Naive thymus-derived CD4-positive, alpha-beta T cell (primary cell): ENCODE measurements around the gene NCOR1. TPM values are rescaled to one million over a fixed set of nuclear protein-coding genes. Genes with fewer than 3 reads are reported as not detected.
"Not testable (repeated sequence)": the region's sequence is repeated elsewhere in the genome, so short reads cannot be mapped to it uniquely, and the experiment has no call there.

Experiments used
- ATAC-seq: fragments of 150-1000 bp; cut with Tn5 transposase; 2 replicates; pipeline ENCODE4 v1.10.0; 2021; ENCODE audit warnings: mild to moderate bottlenecking, moderate library complexity
- CTCF ChIA-PET: fragments of 350-600 bp; sonication (Branson Sonifier 250); formaldehyde crosslinking; loops from one replicate; lab custom pipeline; 2021; ENCODE audit warnings: antibody characterized with exemption; lab: Charles Lee
- POLR2A ChIA-PET: fragments of 350-600 bp; sonication (Branson Sonifier 250); formaldehyde crosslinking; loops from one replicate; lab custom pipeline; 2021; ENCODE audit warnings: antibody characterized with exemption, inconsistent platforms; lab: Charles Lee
- DNase-seq, 9 donors: peaks; one replicate each; pipeline versions ENCODE4 v3.0.0 to v3.0.0-alpha.2; 2020 to 2022; ENCODE audit warnings: mixed read lengths in 1 of 9
- H3K27ac ChIP-seq: one replicate; pipeline ENCODE4 v1.7.0; 2013; ENCODE audit warnings: mild to moderate bottlenecking, low read depth, low read length, moderate library complexity
- H3K27me3 ChIP-seq, 2 donors: one replicate each; pipeline ENCODE4 v1.7.0; 2013; ENCODE audit warnings: low read length in 2 of 2, mild to moderate bottlenecking in 2 of 2, moderate library complexity in 2 of 2; ENCODE audit not compliant: control insufficient read depth in 2 of 2, insufficient read depth in 2 of 2
- H3K36me3 ChIP-seq, 3 experiments: 1 replicate in 2 of 3; 2 replicates in 1 of 3; pipeline ENCODE4 v1.7.0; 2013; ENCODE audit warnings: low read length in 3 of 3, mild to moderate bottlenecking in 3 of 3, moderate library complexity in 1 of 3; ENCODE audit not compliant: insufficient read depth in 3 of 3, control insufficient read depth in 2 of 3
- H3K4me1 ChIP-seq, 2 donors: one replicate each; pipeline ENCODE4 v1.7.0; 2013; ENCODE audit warnings: low read length in 2 of 2, mild to moderate bottlenecking in 2 of 2, moderate library complexity in 1 of 2; ENCODE audit not compliant: control insufficient read depth in 2 of 2, insufficient read depth in 2 of 2
- H3K4me3 ChIP-seq: 2 replicates; pipeline ENCODE4 v1.7.0; 2013; ENCODE audit warnings: mild to moderate bottlenecking, low read length
- H3K9me3 ChIP-seq, 3 experiments: 1 replicate in 2 of 3; 2 replicates in 1 of 3; pipeline ENCODE4 v1.7.0; 2013; ENCODE audit warnings: low read length in 3 of 3; ENCODE audit not compliant: control insufficient read depth in 2 of 3
- H3K27ac Mint-ChIP-seq, 9 donors: one replicate each; pipeline ENCODE4 v1.8.0; 2020 to 2022; ENCODE audit warnings: mixed read lengths in 9 of 9, mild to moderate bottlenecking in 8 of 9, moderate library complexity in 5 of 9, inconsistent platforms in 2 of 9
- H3K27me3 Mint-ChIP-seq, 5 donors: one replicate each; pipeline ENCODE4 v1.8.0; 2021 to 2022; ENCODE audit warnings: mixed read lengths in 5 of 5, mild to moderate bottlenecking in 1 of 5
- H3K36me3 Mint-ChIP-seq, 5 donors: one replicate each; pipeline ENCODE4 v1.8.0; 2020 to 2022; ENCODE audit warnings: mixed read lengths in 5 of 5, mild to moderate bottlenecking in 3 of 5, inconsistent platforms in 1 of 5
- H3K4me1 Mint-ChIP-seq, 7 donors: one replicate each; pipeline ENCODE4 v1.8.0; 2020 to 2022; ENCODE audit warnings: mixed read lengths in 7 of 7, mild to moderate bottlenecking in 3 of 7, inconsistent platforms in 1 of 7
- H3K4me3 Mint-ChIP-seq, 10 donors: one replicate each; pipeline ENCODE4 v1.8.0; 2020 to 2022; ENCODE audit warnings: mild to moderate bottlenecking in 10 of 10, mixed read lengths in 10 of 10, moderate library complexity in 6 of 10, inconsistent platforms in 2 of 10
- H3K9me3 Mint-ChIP-seq, 11 donors: one replicate each; pipeline ENCODE4 v1.8.0; 2020 to 2022; ENCODE audit warnings: mixed read lengths in 11 of 11, mild to moderate bottlenecking in 4 of 11, inconsistent platforms in 1 of 11, moderate library complexity in 1 of 11
- intact Hi-C, 2 donors: fragments of 100-400 bp; cut with micrococcal nuclease; formaldehyde crosslinking; loops; one replicate each; pipeline ENCODE4 v1.15.1; 2023
- polyA plus RNA-seq, 2 donors: library from polyadenylated mRNA; unstranded; fragments of 300-500 nt; fragmentation: Illumina TruSeq; gene quantifications; one replicate each; pipeline ENCODE4 v1.2.3, GENCODE V29; 2021
- total RNA-seq, 6 experiments: library from RNA in 5 of 6; stranded (reverse) in 5 of 6; gene quantifications; 1 replicate in 5 of 6; 2 replicates in 1 of 6; pipeline ENCODE4 v1.2.3 and lab custom pipeline; 2021 to 2026

Gene NCOR1
- total and polyA plus RNA-seq, 7 experiments from 2014 or later = 75.8 to 169 (median 149) TPM

- peaks cover 2 to 13% (median 8%) of the 10 kb centered on the region in 7 donors for H3K4me1 Mint-ChIP-seq
- no peak overlapping the region for H3K27ac Mint-ChIP-seq
- peaks cover 4 to 27% (median 15%) of the 10 kb centered on the region in 5 donors for H3K36me3 Mint-ChIP-seq
- Histone ChIP-seq H3K9me3 (no peaks in the 10 kb centered on the region), H3K4me3 (no peak overlapping the region), H3K4me1 (no peaks in the 10 kb centered on the region), H3K27me3 (no peaks in the 10 kb centered on the region), H3K27ac (no peak overlapping the region), H3K36me3 (no peaks in the 10 kb centered on the region)
- intact Hi-C loops = no loop called here
- H3K9me3 Mint-ChIP-seq = no peaks in the 10 kb centered on the region
- no peak overlapping the region for H3K4me3 Mint-ChIP-seq
- ATAC-seq = no peak
- no peaks in the 10 kb centered on the region for H3K27me3 Mint-ChIP-seq
- CTCF ChIA-PET = no interaction called here
- DNase-seq = no peak
- POLR2A ChIA-PET = no interaction called here
These were observed 28.1 kb upstream of the NCOR1 start for GRCh38 chr17:16243385-16243784.

- no peaks in the 10 kb centered on the region for H3K27me3 Mint-ChIP-seq
- peaks cover 0 to 12% (median 8%) of the 10 kb centered on the region in 7 donors for H3K4me1 Mint-ChIP-seq
- ChIA-PET POLR2A (no interaction called here), CTCF (no interaction called here)
- no peaks in the 10 kb centered on the region for H3K27me3 ChIP-seq
- H3K36me3 Mint-ChIP-seq = peaks cover 1 to 16% (median 8%) of the 10 kb centered on the region in 5 donors
- no peak overlapping the region for H3K27ac ChIP-seq
- ATAC-seq (no peak), DNase-seq (no peak)
- H3K4me3 Mint-ChIP-seq = no peak overlapping the region
- H3K9me3 ChIP-seq = no peaks in the 10 kb centered on the region
- H3K4me3 ChIP-seq = no peak overlapping the region
- intact Hi-C loops = no loop called here
- no peaks in the 10 kb centered on the region for H3K4me1 ChIP-seq
- no peaks in the 10 kb centered on the region for H3K9me3 Mint-ChIP-seq
- H3K36me3 ChIP-seq = no peaks in the 10 kb centered on the region
- peak overlapping the region in 1 of 9 donors; percentile 28 for H3K27ac Mint-ChIP-seq
These were observed 26.6 kb upstream of the NCOR1 start for GRCh38 chr17:16241906-16242399.

GRCh38 chr17:16239931-16240330, 24.6 kb upstream of the NCOR1 start:
- Mint-ChIP-seq H3K27ac (peak overlapping the region in 1 of 9 donors; percentile 6), H3K9me3 (no peaks in the 10 kb centered on the region), H3K36me3 (peaks cover 0 to 27% (median 13%) of the 10 kb centered on the region in 5 donors), H3K27me3 (no peaks in the 10 kb centered on the region), H3K4me1 (peaks cover 0 to 13% (median 6%) of the 10 kb centered on the region in 7 donors), H3K4me3 (peak overlapping the region in 1 of 10 donors; percentile 27)
- H3K9me3 ChIP-seq = no peaks in the 10 kb centered on the region
- no peaks in the 10 kb centered on the region for H3K27me3 ChIP-seq
- no peak overlapping the region for H3K4me3 ChIP-seq
- intact Hi-C loops = no loop called here
- peaks cover 0 to 3% (median 0%) of the 10 kb centered on the region in 3 experiments for H3K36me3 ChIP-seq
- POLR2A ChIA-PET = no interaction called here
- ATAC-seq = no peak
- no peak overlapping the region for H3K27ac ChIP-seq
- H3K4me1 ChIP-seq = no peaks in the 10 kb centered on the region
- DNase-seq = no peak
- CTCF ChIA-PET = no interaction called here

GRCh38 chr17:16232391-16232790, 17.1 kb upstream of the NCOR1 start:
- Mint-ChIP-seq H3K36me3 (peaks cover 4 to 27% (median 21%) of the 10 kb centered on the region in 5 donors), H3K4me1 (peaks cover 15 to 27% (median 21%) of the 10 kb centered on the region in 7 donors), H3K27me3 (no peaks in the 10 kb centered on the region), H3K27ac (peak overlapping the region in 1 of 9 donors; percentile 41), H3K4me3 (no peak overlapping the region), H3K9me3 (no peaks in the 10 kb centered on the region)
- no peaks in the 10 kb centered on the region for H3K9me3 ChIP-seq
- DNase-seq (no peak), ATAC-seq (no peak)
- POLR2A ChIA-PET = no interaction called here
- H3K27me3 ChIP-seq = no peaks in the 10 kb centered on the region
- intact Hi-C loops = no loop called here
- H3K36me3 ChIP-seq = peaks cover 0 to 12% (median 0%) of the 10 kb centered on the region in 3 experiments
- no peak overlapping the region for H3K27ac ChIP-seq
- no peak overlapping the region for H3K4me3 ChIP-seq
- H3K4me1 ChIP-seq = peaks cover 8% of the 10 kb centered on the region in 2 donors
- CTCF ChIA-PET = no interaction called here

- ATAC-seq, H3K4me3 ChIP-seq, H3K36me3 ChIP-seq, H3K9me3 Mint-ChIP-seq, H3K27me3 Mint-ChIP-seq, intact Hi-C loops, H3K4me1 ChIP-seq, H3K27ac ChIP-seq, H3K9me3 ChIP-seq, H3K27me3 ChIP-seq: not testable (repeated sequence)
- CTCF ChIA-PET = interaction anchor here (0.6 kb wide), 2 partner anchors 123 to 183 kb away, joined by 3 to 4 read pairs; partner anchors contain the start of gene CENPV
- POLR2A ChIA-PET = interaction anchor here (0.5 to 1.0 kb wide), 2 partner anchors 15 to 221 kb away, joined by 3 to 4 read pairs; partner anchors contain the start of gene NCOR1
- H3K4me3 Mint-ChIP-seq = peak overlapping the region in 7 of 10 donors; percentile 11 to 86 (median 22)
- peaks cover 4 to 26% (median 13%) of the 10 kb centered on the region in 5 donors for H3K36me3 Mint-ChIP-seq
- peak in 1 of 9 donors; percentile 18 for DNase-seq
- H3K4me1 Mint-ChIP-seq = peaks cover 20 to 42% (median 28%) of the 10 kb centered on the region in 7 donors
- H3K27ac Mint-ChIP-seq = peak overlapping the region; percentile 4 to 83 (median 47)
These were observed 14.7 kb upstream of the NCOR1 start for GRCh38 chr17:16229912-16230561.

DNA sequence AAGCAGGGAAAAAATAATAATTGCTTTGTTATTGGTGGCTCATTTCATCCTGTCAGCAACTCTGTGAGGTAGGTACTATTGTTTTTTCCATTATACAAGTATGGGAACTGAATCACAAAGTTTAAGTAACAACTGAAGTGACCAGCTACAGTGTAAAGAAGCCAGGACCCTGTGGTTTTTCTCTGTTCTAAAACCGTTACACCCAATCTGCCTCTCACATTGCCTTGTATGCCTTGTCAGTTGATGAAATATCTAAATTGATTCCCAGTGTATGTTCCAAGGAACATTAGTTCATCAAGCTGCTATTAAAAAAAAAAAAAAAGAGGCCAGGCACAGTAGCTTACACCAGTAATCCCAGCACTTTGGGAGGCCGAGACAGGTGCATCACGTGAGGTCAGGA, 7.1 kb upstream of the NCOR1 start:
- no peak overlapping the region for H3K4me3 Mint-ChIP-seq
- POLR2A ChIA-PET = no interaction called here
- H3K27ac ChIP-seq = no peak overlapping the region
- H3K9me3 ChIP-seq = no peaks in the 10 kb centered on the region
- no peaks in the 10 kb centered on the region for H3K9me3 Mint-ChIP-seq
- H3K36me3 Mint-ChIP-seq = peaks cover 0 to 15% (median 0%) of the 10 kb centered on the region in 5 donors
- intact Hi-C loops = no loop called here
- no peaks in the 10 kb centered on the region for H3K36me3 ChIP-seq
- CTCF ChIA-PET = no interaction called here
- ATAC-seq = no peak
- H3K27ac Mint-ChIP-seq = peak overlapping the region in 1 of 9 donors; percentile 9
- peaks cover 4 to 7% of the 10 kb centered on the region in 2 donors for H3K4me1 ChIP-seq
- no peaks in the 10 kb centered on the region for H3K27me3 ChIP-seq
- DNase-seq = no peak
- H3K4me1 Mint-ChIP-seq = peaks cover 10 to 53% (median 28%) of the 10 kb centered on the region in 7 donors
- no peak overlapping the region for H3K4me3 ChIP-seq
- H3K27me3 Mint-ChIP-seq = no peaks in the 10 kb centered on the region
